A673 (cell line): Measurements from ENCODE around the gene PRKACB.

Experiments
- EZH2 ChIP-seq: fragments of 200-600 bp; sonication (generic); IDR thresholded peaks from 2 replicates; pipeline ENCODE4 v1.6.1; 2017; ENCODE audit warnings: borderline replicate concordance, low read depth, mild to moderate bottlenecking, mixed read lengths, antibody characterized with exemption, low read length; ENCODE audit not compliant: poor library complexity, severe bottlenecking
- TF ChIP-seq, protein P1 (sequence below): fragments of 300-800, 200-600 bp; sonication (generic); conservative IDR thresholded peaks from 2 replicates; pipeline ENCODE4 v1.5.1; 2017; ENCODE audit warnings: low read depth, mild to moderate bottlenecking, antibody characterized with exemption, low read length, moderate library complexity, mixed read lengths

DNA sequence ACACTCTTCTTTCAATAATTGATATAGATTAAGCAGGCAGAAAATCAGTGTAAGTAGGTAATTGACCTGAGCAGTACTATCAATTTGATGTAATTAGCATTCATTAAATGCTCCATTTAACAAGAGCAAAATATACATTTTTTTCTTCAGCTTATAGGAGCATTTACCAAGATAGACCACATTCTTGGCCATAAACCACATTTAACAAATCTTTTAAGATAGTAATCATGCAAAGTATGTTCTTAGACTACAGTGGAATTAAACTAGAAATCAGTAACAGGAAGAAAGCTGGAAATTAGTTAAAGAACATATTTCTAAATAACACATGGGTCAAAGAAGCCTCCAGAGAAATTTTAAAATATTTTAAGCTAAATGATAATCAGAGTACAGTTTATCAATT, 8.7 kb upstream of the PRKACB start:
- TF ChIP-seq, protein P1, sequence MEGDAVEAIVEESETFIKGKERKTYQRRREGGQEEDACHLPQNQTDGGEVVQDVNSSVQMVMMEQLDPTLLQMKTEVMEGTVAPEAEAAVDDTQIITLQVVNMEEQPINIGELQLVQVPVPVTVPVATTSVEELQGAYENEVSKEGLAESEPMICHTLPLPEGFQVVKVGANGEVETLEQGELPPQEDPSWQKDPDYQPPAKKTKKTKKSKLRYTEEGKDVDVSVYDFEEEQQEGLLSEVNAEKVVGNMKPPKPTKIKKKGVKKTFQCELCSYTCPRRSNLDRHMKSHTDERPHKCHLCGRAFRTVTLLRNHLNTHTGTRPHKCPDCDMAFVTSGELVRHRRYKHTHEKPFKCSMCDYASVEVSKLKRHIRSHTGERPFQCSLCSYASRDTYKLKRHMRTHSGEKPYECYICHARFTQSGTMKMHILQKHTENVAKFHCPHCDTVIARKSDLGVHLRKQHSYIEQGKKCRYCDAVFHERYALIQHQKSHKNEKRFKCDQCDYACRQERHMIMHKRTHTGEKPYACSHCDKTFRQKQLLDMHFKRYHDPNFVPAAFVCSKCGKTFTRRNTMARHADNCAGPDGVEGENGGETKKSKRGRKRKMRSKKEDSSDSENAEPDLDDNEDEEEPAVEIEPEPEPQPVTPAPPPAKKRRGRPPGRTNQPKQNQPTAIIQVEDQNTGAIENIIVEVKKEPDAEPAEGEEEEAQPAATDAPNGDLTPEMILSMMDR, result no peak
- no peak for TF ChIP-seq EZH2
